Measurements from ENCODE around the gene RANBP10.

The RANBP10 gene

GRCh38 chr16:67825906-67826305 lies 19.5 kb upstream of the RANBP10 start:
- DNase-seq = no peak

GRCh38 chr16:67825119-67825518 lies 18.8 kb upstream of the RANBP10 start:
- DNase-seq = no peak

GRCh38 chr16:67822511-67822910 lies 16.2 kb upstream of the RANBP10 start:
- no peak for DNase-seq

GRCh38 chr16:67820608-67821259 lies 14.4 kb upstream of the RANBP10 start:
- DNase-seq = no peak

- no peak for DNase-seq
These were observed 8.2 kb upstream of the RANBP10 start for GRCh38 chr16:67814567-67814966.

GRCh38 chr16:67811899-67812298 lies 5.5 kb upstream of the RANBP10 start:
- no peak for DNase-seq

- DNase-seq = no peak
These were observed 855 bp upstream of the RANBP10 start for GRCh38 chr16:67807148-67807682.

GRCh38 chr16:67805718-67806427 lies 487 bp downstream of the RANBP10 start:
- no peak for DNase-seq

- no peak for DNase-seq
These were observed 1.4 kb downstream of the RANBP10 start for GRCh38 chr16:67804853-67805542.

- no peak for DNase-seq
These were observed 2.5 kb downstream of the RANBP10 start for GRCh38 chr16:67803894-67804293.

- DNase-seq = no peak
These were observed 4.5 kb downstream of the RANBP10 start for GRCh38 chr16:67801883-67802282.

- no peak for DNase-seq
These were observed 5.1 kb downstream of the RANBP10 start for GRCh38 chr16:67801241-67801640.

- DNase-seq = no peak
These were observed 5.9 kb downstream of the RANBP10 start for GRCh38 chr16:67800338-67800926.

GRCh38 chr16:67796099-67796718 lies 10.2 kb downstream of the RANBP10 start:
- no peak for DNase-seq

GRCh38 chr16:67790071-67790470 lies 16.3 kb downstream of the RANBP10 start:
- no peak for DNase-seq

- DNase-seq = no peak
These were observed 19.9 kb downstream of the RANBP10 start for GRCh38 chr16:67786491-67786890.

- no peak for DNase-seq
These were observed 23.0 kb downstream of the RANBP10 start for GRCh38 chr16:67783353-67783725.

GRCh38 chr16:67782567-67783352 lies 23.6 kb downstream of the RANBP10 start:
- no peak for DNase-seq

- DNase-seq = no peak
These were observed 24.8 kb downstream of the RANBP10 start for GRCh38 chr16:67781565-67781921.

- DNase-seq = no peak
These were observed 25.4 kb downstream of the RANBP10 start for GRCh38 chr16:67780847-67781564.

- no peak for DNase-seq
These were observed 26.9 kb downstream of the RANBP10 start for GRCh38 chr16:67779256-67780014.
